H1 (cell line): ENCODE measurements around the gene GALNT1. TPM values are rescaled to one million over a fixed set of nuclear protein-coding genes. Genes with fewer than 3 reads are reported as not detected.

ENCODE experiments used
- CTCF ChIA-PET: fragments of 300-600 bp; sonication (Branson Sonifier 250); formaldehyde crosslinking; loops from one replicate; lab custom pipeline; 2021; ENCODE audit not compliant: partially characterized antibody; lab: Charles Lee
- POLR2A ChIA-PET: fragments of 300-600 bp; sonication (Branson Sonifier 250); formaldehyde crosslinking; loops from one replicate; lab custom pipeline; 2021; ENCODE audit warnings: inconsistent platforms; ENCODE audit not compliant: partially characterized antibody; lab: Charles Lee
- DNase-seq, 2 experiments: peaks; one replicate each; pipeline versions ENCODE4 v3.0.0 to v3.0.0-alpha.2; 2010 to 2022; ENCODE audit warnings: low spot score in 2 of 2, low read depth in 1 of 2, mixed read lengths in 1 of 2
- FAIRE-seq: peaks from 2 replicates; lab custom pipeline; 2011; peaks lifted over from hg19 to GRCh38; lab: Jason Lieb, UNC
- H2AFZ ChIP-seq: 2 replicates; pipeline ENCODE4 v1.8.1; 2012; ENCODE audit warnings: low read length, inconsistent platforms
- H2AK5ac ChIP-seq: 2 replicates; pipeline ENCODE4 v1.6.1; 2013; ENCODE audit warnings: low read depth, low read length
- H2BK120ac ChIP-seq: replicated peaks from 2 replicates; pipeline ENCODE3; 2013; ENCODE audit warnings: low read depth, low read length, inconsistent platforms
- H2BK12ac ChIP-seq: 2 replicates; pipeline ENCODE4 v1.6.1; 2013; ENCODE audit warnings: low read depth, low read length
- H2BK15ac ChIP-seq: 2 replicates; pipeline ENCODE4 v1.6.1; 2013; ENCODE audit warnings: low read length
- H2BK20ac ChIP-seq: 2 replicates; pipeline ENCODE4 v1.6.1; 2013; ENCODE audit warnings: low read length
- H2BK5ac ChIP-seq: 2 replicates; pipeline ENCODE4 v1.6.1; 2013; ENCODE audit warnings: low read depth, low read length
- H3K14ac ChIP-seq: 2 replicates; pipeline ENCODE4 v1.6.1; 2013; ENCODE audit warnings: inconsistent platforms; ENCODE audit not compliant: insufficient read length
- H3K18ac ChIP-seq: 2 replicates; pipeline ENCODE4 v1.6.1; 2013; ENCODE audit warnings: low read length; ENCODE audit errors: extremely low read depth
- H3K23ac ChIP-seq: 2 replicates; pipeline ENCODE4 v1.6.1; 2013; ENCODE audit warnings: inconsistent platforms; ENCODE audit not compliant: insufficient read length
- H3K23me2 ChIP-seq: 2 replicates; pipeline ENCODE4 v1.6.1; 2013; ENCODE audit warnings: low read depth, low read length
- H3K27ac ChIP-seq: 2 replicates; pipeline ENCODE4 v1.6.1; 2011; ENCODE audit warnings: low read depth, low read length, inconsistent platforms
- H3K27me3 ChIP-seq, 4 experiments: replicated peaks in 1 of 4; 1 replicate in 1 of 4; 2 replicates in 3 of 4; pipeline versions ENCODE4 v1.6.1 to v1.8.1; 2011 to 2013; ENCODE audit warnings: low read length in 3 of 4, mild to moderate bottlenecking in 3 of 4, inconsistent platforms in 2 of 4, mixed read lengths in 2 of 4, moderate library complexity in 1 of 4; ENCODE audit not compliant: control insufficient read depth in 3 of 4, insufficient read depth in 3 of 4; ENCODE audit errors: extremely low read depth in 1 of 4
- H3K36me3 ChIP-seq, 4 experiments: 2 replicates each; pipeline versions ENCODE4 v1.6.1 to v1.8.1; 2011 to 2013; ENCODE audit warnings: mild to moderate bottlenecking in 4 of 4, low read length in 3 of 4, moderate library complexity in 2 of 4, control low read depth in 1 of 4, inconsistent platforms in 1 of 4; ENCODE audit not compliant: insufficient read depth in 4 of 4, control insufficient read depth in 2 of 4
- H3K4ac ChIP-seq: replicated peaks from 2 replicates; pipeline ENCODE3; 2013; ENCODE audit warnings: low read length, low read depth, mixed read lengths, inconsistent platforms; ENCODE audit not compliant: insufficient read length
- H3K4me1 ChIP-seq, 4 experiments: replicated peaks in 1 of 4; 1 replicate in 1 of 4; 2 replicates in 3 of 4; pipeline versions ENCODE4 v1.6.1 to v1.8.1; 2011 to 2013; ENCODE audit warnings: low read length in 3 of 4, inconsistent platforms in 2 of 4, mixed read lengths in 1 of 4; ENCODE audit not compliant: insufficient read depth in 4 of 4, control insufficient read depth in 3 of 4
- H3K4me2 ChIP-seq, 2 experiments: 2 replicates each; pipeline versions ENCODE4 v1.6.1 to v1.8.1; 2011 to 2013; ENCODE audit warnings: low read depth in 2 of 2, low read length in 2 of 2, control low read depth in 1 of 2, inconsistent platforms in 1 of 2, mild to moderate bottlenecking in 1 of 2; ENCODE audit not compliant: insufficient read depth in 1 of 2
- H3K4me3 ChIP-seq, 4 experiments: fragments of 200-600, 300-600 bp in 1 of 4; sonication (generic), shearing (Covaris generic), sonication (Bioruptor Twin) in 1 of 4; 2 replicates each; pipeline versions ENCODE4 v1.5.1 to v1.8.1; 2011 to 2016; ENCODE audit warnings: low read length in 4 of 4, low read depth in 3 of 4, control low read depth in 2 of 4, inconsistent platforms in 2 of 4, mild to moderate bottlenecking in 2 of 4, mixed read lengths in 1 of 4, moderate library complexity in 1 of 4; ENCODE audit not compliant: insufficient read depth in 2 of 4; ENCODE audit errors: extremely low read depth in 1 of 4
- H3K56ac ChIP-seq: replicated peaks from 2 replicates; pipeline ENCODE3; 2013; ENCODE audit warnings: low read depth, mild to moderate bottlenecking, mixed read lengths, low read length, inconsistent platforms; ENCODE audit not compliant: insufficient read length
- H3K79me1 ChIP-seq: 2 replicates; pipeline ENCODE4 v1.6.1; 2013; ENCODE audit warnings: low read depth, low read length, control low read depth
- H3K79me2 ChIP-seq, 2 experiments: 2 replicates each; pipeline versions ENCODE4 v1.6.1 to v1.8.1; 2012 to 2013; ENCODE audit warnings: low read length in 2 of 2, mild to moderate bottlenecking in 2 of 2, inconsistent platforms in 1 of 2; ENCODE audit not compliant: insufficient read depth in 2 of 2, control insufficient read depth in 1 of 2
- H3K9ac ChIP-seq, 4 experiments: replicated peaks in 1 of 4; 1 replicate in 1 of 4; 2 replicates in 3 of 4; pipeline versions ENCODE4 v1.6.1 to v1.8.1; 2011 to 2013; ENCODE audit warnings: low read depth in 3 of 4, low read length in 3 of 4, control low read depth in 2 of 4, mild to moderate bottlenecking in 2 of 4, moderate library complexity in 2 of 4, inconsistent platforms in 1 of 4; ENCODE audit errors: extremely low read depth in 1 of 4
- H3K9me3 ChIP-seq, 2 experiments: 2 replicates each; pipeline versions ENCODE4 v1.6.1 to v1.8.1; 2012 to 2013; ENCODE audit warnings: mild to moderate bottlenecking in 2 of 2, moderate library complexity in 2 of 2, control low read depth in 1 of 2, inconsistent platforms in 1 of 2, low read depth in 1 of 2, low read length in 1 of 2, mixed read lengths in 1 of 2; ENCODE audit not compliant: insufficient read depth in 2 of 2
- H4K20me1 ChIP-seq, 2 experiments: replicated peaks in 1 of 2; 2 replicates each; pipeline versions ENCODE3 to v1.8.1; 2011 to 2013; ENCODE audit warnings: inconsistent platforms in 2 of 2, low read length in 2 of 2, mild to moderate bottlenecking in 1 of 2; ENCODE audit not compliant: insufficient read depth in 2 of 2, control insufficient read depth in 1 of 2
- H4K5ac ChIP-seq: 2 replicates; pipeline ENCODE4 v1.6.1; 2013; ENCODE audit warnings: low read length, low read depth, mixed read lengths, inconsistent platforms; ENCODE audit not compliant: insufficient read length
- H4K8ac ChIP-seq: 2 replicates; pipeline ENCODE4 v1.8.0; 2013; ENCODE audit warnings: mild to moderate bottlenecking, moderate library complexity, low read length, inconsistent platforms; ENCODE audit not compliant: insufficient read depth; ENCODE audit errors: extremely low read depth
- H4K91ac ChIP-seq: replicated peaks from 2 replicates; pipeline ENCODE3; 2013; ENCODE audit warnings: low read length, mixed read lengths, inconsistent platforms; ENCODE audit not compliant: insufficient read length
- EZH2 ChIP-seq: fragments of 200-600 bp; sonication (generic); IDR thresholded peaks from 2 replicates; pipeline ENCODE4 v1.7.1; 2012; ENCODE audit warnings: low read depth, mild to moderate bottlenecking, moderate library complexity, low read length, inconsistent platforms; ENCODE audit not compliant: severe bottlenecking
- GABPA ChIP-seq: IDR thresholded peaks from 2 replicates; pipeline ENCODE4 v1.6.1; 2011; ENCODE audit warnings: mild to moderate bottlenecking, low read length, moderate library complexity, borderline replicate concordance; ENCODE audit not compliant: insufficient read depth
- HDAC6 ChIP-seq: IDR thresholded peaks from one replicate; pipeline ENCODE4 v1.7.1; 2012; ENCODE audit warnings: low read depth, mild to moderate bottlenecking, inconsistent platforms, low read length, moderate library complexity
- KDM4A ChIP-seq: IDR thresholded peaks from one replicate; pipeline ENCODE4 v1.7.1; 2012; ENCODE audit warnings: low read depth, mild to moderate bottlenecking, moderate library complexity, low read length, inconsistent platforms; ENCODE audit not compliant: severe bottlenecking
- NANOG ChIP-seq: IDR thresholded peaks from 2 replicates; pipeline ENCODE4 v1.6.1; 2011; ENCODE audit warnings: low read length, low read depth, mild to moderate bottlenecking, inconsistent platforms; ENCODE audit not compliant: insufficient read depth, poor library complexity, severe bottlenecking
- POLR2A ChIP-seq, 2 experiments: IDR thresholded peaks; 1 replicate in 1 of 2; 2 replicates in 1 of 2; pipeline ENCODE4 v1.6.1; 2011; ENCODE audit warnings: low read depth in 2 of 2, low read length in 2 of 2, mild to moderate bottlenecking in 2 of 2; ENCODE audit errors: control extremely low read depth in 1 of 2
- RBBP5 ChIP-seq: IDR thresholded peaks from 2 replicates; pipeline ENCODE4 v1.7.1; 2012; ENCODE audit warnings: low read depth, mild to moderate bottlenecking, inconsistent platforms, low read length, moderate library complexity, borderline replicate concordance
- RXRA ChIP-seq: IDR thresholded peaks from 2 replicates; pipeline ENCODE4 v1.6.1; 2011; ENCODE audit warnings: low read depth, mild to moderate bottlenecking, low read length, moderate library complexity; ENCODE audit not compliant: insufficient read depth
- SIX5 ChIP-seq: IDR thresholded peaks from 2 replicates; pipeline ENCODE4 v1.6.1; 2011; ENCODE audit warnings: mild to moderate bottlenecking, low read depth, low read length
- SP4 ChIP-seq: IDR thresholded peaks from 2 replicates; pipeline ENCODE4 v1.6.1; 2012; ENCODE audit warnings: low read length, inconsistent platforms
- SRF ChIP-seq: IDR thresholded peaks from 2 replicates; pipeline ENCODE4 v1.6.1; 2011; ENCODE audit warnings: mild to moderate bottlenecking, low read depth, low read length, moderate library complexity
- TBP ChIP-seq: IDR thresholded peaks from 2 replicates; pipeline ENCODE4 v1.6.1; 2011; ENCODE audit warnings: low read depth, low read length, improper control_type of control experiment
- TCF12 ChIP-seq: IDR thresholded peaks from 2 replicates; pipeline ENCODE4 v1.6.1; 2011; ENCODE audit warnings: low read depth, mild to moderate bottlenecking, low read length
- ZNF274 ChIP-seq: IDR thresholded peaks from 2 replicates; pipeline ENCODE4 v1.7.0; 2012; ENCODE audit warnings: low read length, borderline replicate concordance; ENCODE audit errors: extremely low read depth
- WGBS, 2 experiments: shearing (Covaris generic) in 1 of 2; methylation state at CpG; one replicate each; pipeline versions ENCODE4 v1.1.6 to v1.1.7; 2013 to 2015; ENCODE audit warnings: low lambda C conversion rate in 2 of 2, mixed read lengths in 2 of 2, inconsistent platforms in 1 of 2, low coverage in 1 of 2, missing lambda C conversion rate in 1 of 2; ENCODE audit not compliant: insufficient replicate concordance in 2 of 2, insufficient coverage in 1 of 2, insufficient read length in 1 of 2; ENCODE audit errors: extremely low coverage in 1 of 2, missing lambda C conversion rate in 1 of 2; 5-methylcytosine and 5-hydroxymethylcytosine counted together
- polyA plus RNA-seq, 7 experiments: library from polyadenylated mRNA; depleted of rRNA in 3 of 7; stranded (reverse) in 5 of 7; unstranded in 2 of 7; fragments of >200 nt in 5 of 7; fragments of 200-250 nt in 2 of 7; gene quantifications; 1 replicate in 5 of 7; 2 replicates in 1 of 7; 4 replicates in 1 of 7; pipeline versions ENCODE4 v1.2.1 to v1.2.3, GENCODE V29; 2011 to 2013; ENCODE audit warnings: missing spikeins in 2 of 7, mixed read lengths in 2 of 7
- total RNA-seq: library from RNA; stranded (reverse); fragmentation: NEBNext Ultra II Directional; extraction: Animal tissue kit (Norgen Biotek cat#: 25700); gene quantifications from 2 replicates; pipeline ENCODE4 v1.2.1, GENCODE V29; 2021

GALNT1 gene
- total and polyA plus RNA-seq, 2 of the 8 experiments (the other 6 are each of a cell fraction or from before 2014, with no cell fraction given): 22.4 to 101 TPM

- Histone ChIP-seq H2AFZ (no peak overlapping the region), H3K36me3 (no peaks in the 10 kb centered on the region), H2BK15ac (no peak overlapping the region), H3K18ac (no peak overlapping the region), H4K5ac (no peak overlapping the region), H3K27ac (no peak overlapping the region), H3K14ac (no peak overlapping the region), H3K9me3 (peaks cover 0 to under 1% of the 10 kb centered on the region in 2 experiments; a peak in 1 of 4 replicates), H3K79me1 (0 out of 2 replicates have a peak, but pooled peaks cover 2% of the 10 kb centered on the region), H3K9ac (no peak overlapping the region), H3K27me3 (no peaks in the 10 kb centered on the region), H4K20me1 (no peaks in the 10 kb centered on the region), H2BK20ac (no peak overlapping the region), H2BK120ac (no peak overlapping the region), H4K8ac (no peak overlapping the region), H2AK5ac (no peak overlapping the region), H3K23ac (no peak overlapping the region), H4K91ac (no peak overlapping the region), H3K23me2 (no peaks in the 10 kb centered on the region), H3K4ac (no peak overlapping the region), H3K4me3 (no peak overlapping the region), H2BK5ac (no peak overlapping the region), H3K4me1 (peaks cover 2 to 6% (median 4%) of the 10 kb centered on the region in 4 experiments; a peak in 4 of 7 replicates), H3K56ac (no peak overlapping the region), H3K4me2 (no peak overlapping the region), H3K79me2 (peaks cover 0 to 59% of the 10 kb centered on the region in 2 experiments; a peak in 3 of 4 replicates), H2BK12ac (no peak overlapping the region)
- CTCF ChIA-PET: interaction anchor here (1.1 kb wide), 1 partner anchor 219 kb away, joined by 3 read pairs; no protein-coding TSS in a partner anchor
- FAIRE-seq: no peak
- no peak for DNase-seq
- POLR2A ChIA-PET: no interaction called here
- 92% methylated on average over 3 of the region's 3 CpGs; no CpG with 5 or more reads in 1 of the 2 experiments for WGBS, 2 experiments
- TF ChIP-seq ZNF274 (no peak), GABPA (no peak), SIX5 (no peak), RXRA (no peak), POLR2A (IDR thresholded peaks at IDR 0.05; ENCODE audit: control extremely low read depth in 1 of 2, low read depth in 2 of 2, low read length in 2 of 2) (no peak), TCF12 (no peak), RBBP5 (no peak), EZH2 (no peak), KDM4A (no peak), SRF (no peak), TBP (no peak), HDAC6 (no peak), SP4 (no peak), NANOG (no peak)
Observed at GRCh38 chr18:35620765-35621164, 39.2 kb downstream of the GALNT1 start.
